IPS-18c (cell line): ENCODE results near the gene DCHS1.

Experiments
- H3K4me3 ChIP-seq: 2 replicates; pipeline ENCODE4 v1.7.0; 2013; ENCODE audit warnings: low read depth, mild to moderate bottlenecking, low read length, moderate library complexity; ENCODE audit not compliant: insufficient read depth
- H3K9me3 ChIP-seq: one replicate; pipeline ENCODE4 v1.6.1; 2013; ENCODE audit warnings: mild to moderate bottlenecking, low read length, moderate library complexity; ENCODE audit not compliant: control insufficient read depth, insufficient read depth

Gene DCHS1

GRCh38 chr11:6634534-6634933, 21.1 kb downstream of the DCHS1 start:
- Histone ChIP-seq H3K4me3 (no peak overlapping the region), H3K9me3 (no peaks in the 10 kb centered on the region)

DNA sequence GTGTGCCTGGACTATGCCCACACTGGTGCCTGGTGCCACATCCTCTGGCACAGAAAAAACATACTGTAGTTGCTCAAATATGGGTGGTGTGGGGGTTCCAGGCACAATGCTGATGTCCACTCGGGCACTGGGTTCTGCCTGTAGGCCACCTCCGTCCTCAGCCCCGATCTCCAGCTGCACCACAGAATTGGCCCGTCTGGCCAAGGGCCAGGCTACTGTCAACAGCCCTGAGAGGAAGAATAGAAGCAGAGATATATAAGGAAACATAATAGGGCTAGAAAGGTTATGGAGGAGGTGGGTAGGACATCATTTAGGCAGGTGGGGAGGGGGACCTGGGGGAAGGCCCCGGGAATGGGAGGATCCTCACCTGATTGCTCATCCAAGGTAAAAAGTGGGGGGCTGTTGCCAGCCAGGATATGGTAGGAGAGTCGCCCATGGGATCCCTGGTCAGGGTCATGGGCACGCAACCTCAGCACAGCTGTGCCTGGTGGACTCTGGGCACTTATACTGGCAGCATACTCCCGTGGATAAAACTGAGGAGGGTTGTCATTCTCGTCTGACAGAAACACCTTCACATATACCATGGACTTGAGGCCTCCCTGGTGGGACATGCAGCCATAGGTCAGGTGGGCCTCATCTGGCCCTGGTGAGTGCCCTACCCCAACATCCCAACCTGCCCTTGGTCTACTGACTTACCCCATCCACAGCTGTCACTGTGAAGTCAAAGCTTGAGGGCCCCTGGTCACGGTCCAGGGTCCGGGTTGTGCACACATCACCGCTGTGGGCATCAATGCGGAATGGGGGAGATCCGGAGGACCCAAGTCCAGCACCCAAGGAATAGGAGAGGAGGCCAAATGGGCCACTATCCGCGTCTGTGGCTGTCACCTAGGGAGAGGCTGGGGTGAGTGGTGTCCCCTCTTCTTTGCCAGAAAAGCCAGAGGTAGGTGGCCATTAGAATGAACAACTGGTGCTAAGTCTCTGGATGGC, 21.9 kb downstream of the DCHS1 start:
- Histone ChIP-seq H3K4me3 (no peak overlapping the region), H3K9me3 (no peaks in the 10 kb centered on the region)

DNA sequence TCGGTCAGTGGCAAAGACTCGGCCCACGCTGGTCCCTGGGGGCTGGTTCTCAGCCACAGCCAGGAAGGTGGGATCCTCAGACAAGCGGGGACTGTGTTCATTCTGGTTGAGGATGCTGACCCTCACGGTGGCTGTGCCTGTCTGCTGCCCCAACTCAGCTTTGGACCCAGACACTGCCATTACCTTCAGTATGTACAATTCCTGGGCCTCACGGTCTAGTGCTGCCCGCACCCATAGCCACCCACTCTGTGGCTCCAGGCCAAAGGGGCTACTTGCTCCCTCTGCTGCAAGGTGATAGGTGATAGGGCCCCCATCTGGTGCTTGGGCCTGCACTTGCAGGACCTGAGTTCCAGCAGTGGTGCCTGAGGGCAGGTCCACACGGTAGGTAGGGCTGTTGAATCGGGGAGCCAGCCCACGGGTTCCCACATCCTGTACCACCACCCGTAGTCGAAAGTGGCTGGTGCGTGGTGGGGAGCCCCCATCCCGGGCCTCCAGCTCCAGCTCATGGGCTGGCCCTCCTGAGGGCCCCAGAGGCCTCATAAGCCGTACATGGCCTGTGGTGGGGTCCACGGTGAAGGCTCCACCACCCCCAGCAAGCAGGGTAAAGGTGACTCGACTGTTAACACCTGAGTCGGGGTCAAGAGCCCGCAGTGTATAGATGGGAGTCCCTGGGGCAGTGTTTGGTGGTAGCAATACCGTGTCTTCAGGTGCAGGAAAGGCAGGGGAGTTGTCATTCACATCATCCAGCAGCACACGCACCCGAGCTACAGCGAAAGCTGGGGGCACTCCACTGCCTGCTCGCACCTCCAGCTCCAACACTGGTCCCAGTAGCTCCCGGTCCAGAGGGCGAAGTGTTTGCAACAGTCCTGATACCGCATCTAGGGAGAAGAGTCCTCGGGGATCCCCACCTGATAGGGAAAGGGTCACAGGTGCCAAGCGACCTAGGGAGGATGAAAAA, 23.2 kb downstream of the DCHS1 start:
- Histone ChIP-seq H3K9me3 (no peaks in the 10 kb centered on the region), H3K4me3 (no peak overlapping the region)

GRCh38 chr11:6631361-6631890, 24.2 kb downstream of the DCHS1 start:
- Histone ChIP-seq H3K9me3 (no peaks in the 10 kb centered on the region), H3K4me3 (no peak overlapping the region)

DNA sequence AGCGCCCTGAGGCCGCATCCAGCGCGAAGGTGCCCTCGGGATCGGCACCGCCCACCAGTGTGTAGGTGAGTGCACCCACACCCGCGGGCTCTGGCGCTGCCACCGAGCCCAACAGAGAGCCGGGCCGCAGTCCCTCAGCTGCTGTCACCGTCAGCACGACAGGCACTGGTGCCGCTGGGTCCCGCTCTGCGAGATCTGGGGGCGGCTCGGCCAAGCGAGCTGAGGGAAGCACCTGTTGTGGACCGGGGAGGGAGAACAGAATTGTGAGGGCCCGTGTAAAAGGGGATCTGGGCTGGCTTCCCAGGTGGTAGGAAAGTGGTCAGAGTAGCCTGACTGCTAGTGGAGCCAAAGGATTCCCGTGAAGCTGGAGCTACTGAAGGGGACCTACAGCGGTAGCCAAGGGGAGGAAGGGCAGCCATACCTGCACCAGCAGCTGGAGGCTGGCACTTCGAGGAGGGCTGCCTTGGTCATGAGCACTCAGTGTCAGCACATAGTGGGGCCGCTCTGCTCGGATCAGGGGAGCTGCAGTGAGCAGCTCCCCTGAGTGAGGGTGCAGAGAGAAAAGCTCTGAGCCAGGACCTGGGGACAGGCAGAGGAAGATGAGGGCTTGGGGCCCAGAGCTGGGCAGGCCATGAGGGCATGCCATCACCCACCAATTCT, 24.8 kb downstream of the DCHS1 start:
- Histone ChIP-seq H3K9me3 (no peaks in the 10 kb centered on the region), H3K4me3 (no peak overlapping the region)

GRCh38 chr11:6629892-6630631, 25.5 kb downstream of the DCHS1 start:
- Histone ChIP-seq H3K4me3 (no peak overlapping the region), H3K9me3 (no peaks in the 10 kb centered on the region)

- H3K4me3 ChIP-seq, result no peak overlapping the region
- H3K9me3 ChIP-seq, result no peaks in the 10 kb centered on the region
Measured at GRCh38 chr11:6629573-6629891, 26.1 kb downstream of the DCHS1 start.

- no peak overlapping the region for H3K4me3 ChIP-seq
- H3K9me3 ChIP-seq, result no peaks in the 10 kb centered on the region
Measured at GRCh38 chr11:6628526-6628925, 27.1 kb downstream of the DCHS1 start.

DNA sequence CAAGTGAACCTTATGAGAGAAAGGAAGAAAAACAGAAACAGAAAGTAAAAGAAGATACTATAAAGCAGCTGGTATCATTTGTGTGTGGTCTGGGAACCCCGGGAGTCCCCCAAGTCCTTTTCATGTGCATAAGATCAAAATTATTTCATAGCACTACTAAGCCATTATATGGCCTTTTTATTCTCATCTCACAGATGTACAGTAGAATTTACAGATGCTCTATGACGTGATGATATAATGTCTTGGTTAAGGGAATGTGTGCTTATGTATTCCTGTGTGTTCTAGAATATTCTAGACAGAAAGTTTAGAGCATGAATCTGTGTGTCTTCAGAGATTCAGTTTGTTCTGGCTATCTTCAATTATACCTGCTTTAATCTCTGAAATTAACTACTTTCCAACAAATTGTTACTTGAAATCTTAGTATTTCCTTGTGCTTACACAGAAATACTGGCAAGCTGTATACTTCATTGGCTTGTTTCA, 27.8 kb downstream of the DCHS1 start:
- H3K4me3 ChIP-seq, result no peak overlapping the region
- H3K9me3 ChIP-seq, result no peaks in the 10 kb centered on the region

GRCh38 chr11:6626971-6627761, 28.4 kb downstream of the DCHS1 start:
- Histone ChIP-seq H3K9me3 (no peaks in the 10 kb centered on the region), H3K4me3 (no peak overlapping the region)

- Histone ChIP-seq H3K9me3 (no peaks in the 10 kb centered on the region), H3K4me3 (no peak overlapping the region)
Measured at GRCh38 chr11:6625832-6626420, 29.7 kb downstream of the DCHS1 start.

DNA sequence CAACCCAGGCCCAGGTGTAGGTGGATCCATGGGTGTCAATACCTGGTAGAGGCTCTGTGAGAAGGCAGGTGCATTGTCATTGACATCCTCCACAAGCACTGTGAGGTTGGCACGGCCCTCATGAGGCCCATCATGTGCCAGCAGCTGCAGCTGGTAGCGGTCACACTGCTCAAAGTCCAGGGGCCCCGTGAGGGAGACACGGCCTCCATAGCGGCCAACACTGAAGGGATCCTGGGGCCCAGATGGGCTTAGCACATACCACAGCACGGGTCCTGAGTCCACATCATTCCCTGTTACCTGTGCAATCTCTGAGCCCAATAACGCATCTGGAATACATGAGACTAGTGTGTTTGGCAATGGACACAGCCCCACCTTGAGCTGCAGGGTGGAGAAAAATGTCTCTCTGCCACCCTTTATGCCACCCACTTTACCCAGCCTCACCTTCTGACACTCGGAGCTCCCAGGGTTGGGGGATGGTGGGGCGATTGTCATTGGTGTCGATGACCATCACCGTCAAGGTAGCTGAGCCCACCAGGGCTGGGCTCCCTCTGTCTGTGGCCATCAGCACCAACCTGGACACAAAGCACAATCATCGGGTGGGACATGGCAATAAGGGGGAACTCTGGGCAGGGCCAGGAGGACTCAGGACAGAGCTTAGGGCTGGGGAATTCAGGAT, 30.3 kb downstream of the DCHS1 start:
- H3K9me3 ChIP-seq, result no peaks in the 10 kb centered on the region
- no peak overlapping the region for H3K4me3 ChIP-seq

DNA sequence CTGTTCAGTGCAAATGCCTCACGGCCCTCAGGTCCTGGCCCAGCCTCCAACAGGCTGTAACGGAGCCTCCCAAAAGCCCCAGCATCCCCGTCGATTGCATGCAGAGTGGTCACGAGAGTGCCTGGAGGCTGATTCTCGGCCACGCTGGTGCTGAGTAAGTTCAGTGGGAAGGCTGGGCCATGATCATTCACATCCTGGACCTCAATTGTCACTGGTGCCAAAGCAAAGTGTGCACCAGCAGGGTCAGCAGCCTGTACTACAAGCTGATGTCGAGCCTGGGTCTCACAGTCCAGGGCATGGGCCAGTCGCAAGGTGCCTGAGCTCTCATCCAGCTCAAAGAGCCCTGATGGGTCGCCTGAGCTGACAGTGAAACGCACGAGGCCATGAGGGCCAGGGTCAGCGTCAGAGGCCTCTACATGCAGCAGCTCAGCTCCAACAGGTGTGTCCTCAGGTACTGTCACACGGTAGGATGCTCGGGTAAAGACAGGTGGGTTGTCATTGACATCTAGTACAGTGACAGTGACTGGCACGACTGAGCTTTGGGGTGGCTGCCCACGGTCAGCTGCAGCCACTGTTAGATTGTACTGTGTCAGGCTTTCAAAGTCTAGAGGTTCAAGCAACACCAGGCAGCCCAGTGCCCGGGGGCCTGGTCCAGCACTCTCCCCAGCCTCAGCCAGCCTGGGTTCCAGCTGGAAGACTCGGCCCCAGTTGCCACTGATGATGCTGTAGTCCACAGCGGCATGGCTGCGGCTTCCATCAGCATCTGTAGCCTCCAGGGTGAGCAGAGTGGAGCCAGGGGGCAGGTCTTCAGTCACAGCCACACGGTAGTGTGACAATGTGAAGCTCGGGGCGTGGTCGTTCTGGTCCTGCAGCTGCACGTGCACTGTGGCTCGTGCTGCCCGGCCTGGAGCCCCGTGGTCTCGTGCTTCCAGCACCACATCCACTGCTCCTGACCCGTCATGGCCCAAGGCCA, 31.9 kb downstream of the DCHS1 start:
- no peak overlapping the region for H3K4me3 ChIP-seq
- no peaks in the 10 kb centered on the region for H3K9me3 ChIP-seq
